ENCODE measurements around the gene PGF.
A peak's percentile ranks its signal among the peaks of the same experiment; 100 is the strongest.

The PGF gene

GRCh38 chr14:74954947-74955228 lies 509 bp downstream of the PGF start:
- DNase-seq, result no peak

- no peak for DNase-seq
Observed at GRCh38 chr14:74954232-74954946, 1.0 kb downstream of the PGF start.

GRCh38 chr14:74953686-74954085 lies 1.7 kb downstream of the PGF start:
- no peak for DNase-seq

DNA sequence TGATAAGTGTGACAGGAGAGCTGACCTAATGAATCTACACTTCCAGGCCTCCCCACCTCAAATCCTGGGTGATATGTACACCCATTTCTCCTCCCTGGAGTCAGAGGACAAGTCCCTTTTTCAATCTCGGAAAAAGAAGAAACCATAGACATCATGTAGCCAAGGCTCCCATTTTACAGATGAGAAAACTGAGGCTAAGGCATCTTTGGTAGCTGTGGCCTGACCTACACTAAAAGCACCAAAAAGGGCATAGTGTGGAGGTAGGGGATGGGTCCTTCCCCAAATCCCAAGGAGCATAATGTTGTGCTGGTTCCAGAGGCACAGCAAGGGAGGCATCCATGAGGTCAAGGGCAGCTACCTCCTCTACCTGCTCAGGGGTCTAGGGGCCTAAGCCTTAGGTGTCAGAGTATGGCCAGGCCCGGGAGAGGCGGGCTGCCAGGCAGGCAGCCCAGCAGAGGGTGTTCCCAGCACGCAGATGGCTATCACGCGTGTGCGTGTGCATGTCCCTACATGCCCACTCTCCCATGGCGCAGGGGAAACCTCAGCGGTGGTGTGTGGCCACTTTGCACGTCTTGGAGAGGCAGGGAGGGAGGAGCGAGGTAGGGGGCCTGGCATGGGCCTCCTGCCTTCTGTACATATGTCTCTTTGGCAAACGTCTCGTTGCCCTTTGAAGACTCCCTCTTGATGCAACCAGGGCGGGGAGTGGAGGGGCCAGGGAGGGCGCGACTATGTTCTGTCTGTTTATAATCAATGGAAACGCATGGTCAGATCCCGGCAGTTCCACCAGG lies 2.5 kb downstream of the PGF start:
- DNase-seq, result no peak

- DNase-seq, result no peak
Observed at GRCh38 chr14:74952180-74952665, 3.2 kb downstream of the PGF start.

DNA sequence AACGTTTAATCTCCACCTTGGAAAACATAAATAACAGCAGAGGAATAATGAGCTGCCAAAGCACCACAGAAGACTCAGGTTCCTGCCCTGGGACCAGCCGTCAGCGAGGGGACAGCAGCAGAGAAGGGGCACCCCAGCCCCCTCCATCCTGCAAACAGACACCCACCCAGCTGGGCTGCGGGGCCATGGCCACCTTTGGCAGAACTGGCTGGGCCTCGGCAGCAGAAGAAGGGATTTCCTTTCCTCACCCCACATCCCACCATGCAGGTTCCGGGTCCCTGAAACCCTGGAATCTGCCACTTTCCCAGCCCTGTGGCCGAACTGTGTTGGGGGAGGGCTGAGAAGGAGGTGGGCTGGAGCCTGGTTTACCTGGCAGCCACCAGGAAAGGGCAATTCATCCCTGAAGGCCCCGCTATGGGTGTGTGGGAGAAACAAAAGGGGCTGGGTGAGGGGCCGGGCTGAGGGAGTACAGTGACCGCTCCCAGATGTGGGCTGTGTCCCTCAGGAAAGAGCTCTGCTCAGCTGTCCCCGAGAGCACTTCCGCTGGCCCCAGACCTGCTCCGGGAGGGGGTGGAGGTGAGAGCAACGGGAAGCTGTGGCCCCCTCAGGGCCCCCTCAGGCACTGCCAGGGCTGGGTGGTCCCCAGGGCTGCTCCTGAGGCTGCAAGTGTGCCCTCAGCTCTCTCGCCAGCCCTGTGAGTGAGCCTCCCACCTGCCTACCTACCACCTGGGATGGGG lies 3.8 kb downstream of the PGF start:
- DNase-seq, result no peak

DNA sequence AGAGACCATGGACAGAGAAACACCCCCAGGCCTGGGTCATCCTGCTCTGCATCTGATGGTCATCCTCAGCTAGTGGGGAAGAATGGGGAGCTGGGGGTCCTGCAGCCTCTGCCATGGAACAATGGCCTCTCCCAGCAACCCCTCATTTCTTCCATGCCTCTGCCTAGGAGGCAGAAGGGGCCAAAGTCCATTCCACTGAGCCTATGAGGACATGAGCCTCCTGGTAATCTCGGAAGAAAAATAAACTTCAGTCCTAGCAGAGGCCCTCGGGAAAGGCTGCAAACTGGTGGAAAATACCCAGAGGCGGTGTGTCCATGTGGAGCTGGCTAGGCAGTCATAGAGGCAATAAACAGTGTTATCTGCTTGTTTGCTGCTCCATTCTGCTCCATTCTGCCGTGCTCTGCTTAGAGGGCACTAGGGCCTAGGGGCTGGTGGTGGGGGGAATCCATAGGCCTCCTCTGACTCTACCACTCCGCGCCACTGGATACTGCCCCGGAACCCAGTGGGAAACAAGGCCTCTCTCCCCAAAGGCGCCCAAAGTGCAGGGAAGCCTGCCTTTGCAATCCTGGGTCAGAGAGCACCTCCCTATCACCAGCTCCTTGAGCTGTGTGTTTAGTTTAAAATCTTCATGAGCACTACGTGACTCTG lies 4.5 kb downstream of the PGF start:
- DNase-seq, result no peak

- DNase-seq, result no peak
Observed at GRCh38 chr14:74949859-74950573, 5.4 kb downstream of the PGF start.

DNA sequence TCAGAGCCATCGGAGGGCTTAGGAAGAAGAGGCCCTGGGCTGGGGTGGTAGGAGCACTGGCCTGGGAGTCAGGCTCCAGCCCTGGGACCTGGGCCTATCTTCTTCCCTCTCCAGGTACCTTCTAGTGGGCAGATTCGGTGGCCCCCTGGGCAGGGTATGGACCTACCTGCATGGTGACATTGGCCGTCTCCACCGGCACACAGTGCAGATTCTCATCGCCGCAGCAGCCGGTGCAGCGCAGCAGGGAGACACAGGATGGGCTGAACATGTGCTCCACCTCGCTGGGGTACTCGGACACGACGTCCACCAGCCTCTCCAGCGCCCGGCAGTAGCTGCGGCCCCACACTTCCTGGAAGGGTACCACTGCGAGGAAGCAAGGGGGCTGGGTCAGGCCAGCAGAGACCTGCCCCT lies 6.2 kb downstream of the PGF start:
- DNase-seq, result no peak

DNA sequence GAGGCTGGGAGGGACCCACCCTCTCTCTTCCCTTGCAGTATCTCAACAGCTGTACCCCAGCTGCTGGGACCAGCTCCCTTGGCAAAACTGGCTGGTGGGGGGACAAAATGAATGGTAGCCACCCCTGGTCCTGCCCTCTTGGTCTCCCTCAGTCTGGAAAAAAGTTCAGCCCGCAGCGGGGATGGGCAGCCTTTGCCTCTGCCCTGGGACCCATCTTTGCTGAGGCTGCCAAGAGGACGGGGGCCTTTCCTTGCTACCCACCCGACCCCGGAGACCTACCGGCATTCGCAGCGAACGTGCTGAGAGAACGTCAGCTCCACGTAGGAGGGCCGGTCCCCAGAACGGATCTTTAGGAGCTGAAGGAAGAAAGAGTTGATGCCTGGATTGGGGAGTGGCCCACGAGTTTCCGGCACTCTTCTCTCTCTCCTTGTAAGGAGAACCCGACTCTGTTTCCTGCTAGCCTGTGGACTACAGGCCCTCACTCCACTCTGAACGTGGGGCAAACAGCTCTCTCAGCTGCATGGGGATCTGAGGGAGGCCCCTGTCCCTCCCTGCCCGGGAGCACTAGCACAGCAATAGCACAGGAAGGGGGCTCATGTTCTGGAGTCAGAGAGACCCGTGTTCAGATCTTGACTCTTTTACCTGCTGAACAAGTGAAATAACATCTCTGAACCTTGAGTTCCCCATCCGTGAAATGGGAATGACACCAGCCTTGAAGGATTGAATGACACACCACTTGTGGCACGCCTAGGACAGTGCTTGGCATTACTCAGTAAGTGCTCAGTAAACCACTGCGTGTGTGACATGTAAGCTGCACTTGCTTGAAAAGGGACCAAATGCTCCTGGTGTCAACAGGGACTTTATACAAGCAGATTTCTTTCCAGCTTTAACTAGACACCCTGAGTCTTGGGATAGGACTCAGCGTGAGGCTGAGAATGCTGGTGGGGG lies 6.9 kb downstream of the PGF start:
- no peak for DNase-seq

DNA sequence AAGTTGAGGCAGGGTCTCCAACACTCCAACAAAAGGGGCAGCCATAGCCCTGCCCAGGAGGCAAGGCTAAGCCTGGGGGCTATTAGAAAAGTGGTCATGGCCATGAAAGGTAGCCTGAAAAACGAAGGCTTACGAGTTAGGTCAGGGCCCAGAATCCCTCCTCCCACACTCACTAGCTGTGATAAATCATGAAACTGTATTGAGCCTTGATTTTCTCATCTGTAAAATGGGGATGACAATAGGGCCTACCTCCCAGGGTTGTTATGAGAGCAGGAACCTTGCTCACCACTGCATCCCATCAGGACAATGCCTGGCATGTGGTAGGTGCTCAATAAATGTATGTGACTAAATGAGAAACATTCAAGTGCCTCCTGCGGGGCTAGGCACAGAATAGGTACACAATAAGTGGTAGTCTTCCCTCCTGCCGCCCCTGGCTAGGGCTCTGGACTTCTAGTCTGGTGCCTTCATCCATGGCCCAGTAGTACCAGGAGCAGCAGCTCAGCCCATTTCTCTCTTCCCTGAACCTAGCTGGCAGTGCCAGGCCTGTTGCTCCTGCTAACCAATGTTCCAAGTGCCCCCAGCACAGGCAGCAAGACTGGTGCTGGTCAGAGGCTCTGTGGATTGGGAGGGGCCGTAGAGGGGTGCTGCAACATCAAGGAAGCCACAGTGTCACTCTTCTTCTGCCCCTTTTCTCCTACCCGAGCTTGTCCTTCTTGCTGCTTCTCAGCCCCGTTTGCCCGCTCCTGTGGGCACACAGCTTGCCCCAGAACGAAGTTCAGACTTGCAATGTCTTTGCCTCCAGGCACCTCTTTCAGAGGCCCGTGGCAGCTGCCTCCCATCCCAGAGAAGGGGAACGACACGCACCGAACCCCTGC lies 7.8 kb downstream of the PGF start:
- no peak for DNase-seq

- no peak for DNase-seq
Observed at GRCh38 chr14:74946659-74947281, 8.6 kb downstream of the PGF start.

- peak; percentile 3 for DNase-seq
Observed at GRCh38 chr14:74945852-74946658, 9.3 kb downstream of the PGF start.

- no peak for DNase-seq
Observed at GRCh38 chr14:74945261-74945851, 10.0 kb downstream of the PGF start.

- no peak for DNase-seq
Observed at GRCh38 chr14:74942608-74943007, 12.8 kb downstream of the PGF start.

DNA sequence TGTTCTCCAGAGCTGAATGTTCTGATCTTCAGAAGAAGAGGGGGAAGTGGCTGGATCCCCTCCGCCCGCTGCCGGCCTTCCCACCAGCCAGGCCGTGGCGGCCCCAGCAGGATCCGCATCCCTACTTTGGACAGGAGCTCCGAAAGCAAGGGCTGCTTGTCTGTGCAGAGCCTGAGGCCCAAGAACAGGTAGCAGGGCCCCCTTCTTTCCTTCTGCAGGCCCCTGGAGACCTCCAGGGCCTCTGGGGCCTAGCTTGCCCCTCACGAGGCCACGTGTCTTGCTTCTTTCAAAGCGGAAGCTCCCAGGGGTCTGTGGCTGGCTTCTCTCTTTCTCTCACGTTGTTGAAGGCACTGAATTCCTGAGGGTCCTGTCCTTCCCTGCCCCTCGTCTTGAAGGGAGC lies 13.2 kb downstream of the PGF start:
- no peak for DNase-seq

GRCh38 chr14:74941676-74942097 lies 13.7 kb downstream of the PGF start:
- no peak for DNase-seq

DNA sequence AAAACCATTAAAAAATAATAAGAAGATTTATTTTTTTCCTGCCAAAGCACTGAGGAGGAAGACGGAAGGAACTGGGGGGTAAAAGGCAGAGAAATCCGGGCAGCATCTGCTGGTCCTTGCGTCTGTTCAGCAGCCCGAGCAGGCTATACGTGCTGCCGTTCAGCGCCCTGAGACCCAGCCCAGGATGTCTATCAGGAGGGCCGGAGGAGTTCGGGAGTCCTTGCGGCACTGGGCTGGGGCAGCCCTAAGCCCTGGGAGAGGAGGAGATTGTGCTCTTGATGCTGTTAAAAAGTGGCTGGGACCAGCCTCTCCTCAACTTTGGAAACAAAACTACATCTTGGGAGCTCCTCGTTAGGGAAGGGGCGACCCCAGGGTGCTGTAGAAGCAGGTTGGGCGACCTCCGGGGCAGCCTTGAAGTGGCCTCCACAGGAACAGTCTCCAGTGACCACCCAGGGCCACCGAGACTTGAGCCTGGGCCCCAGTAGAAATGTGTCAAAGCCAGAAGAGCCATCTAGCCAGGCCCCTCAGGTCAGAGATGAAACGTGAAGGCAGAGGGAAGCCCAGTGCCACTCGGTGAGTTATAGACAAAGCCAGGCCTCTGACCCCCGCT lies 14.3 kb downstream of the PGF start:
- no peak for DNase-seq

Data from NCI-H526 treated with DMSO at 0.1 percent for 48 hours (cell line).